SW480 (cell line): ENCODE data around the gene IMMP2L.

Source experiments
- DNase-seq: peaks from one replicate; pipeline ENCODE4 v3.0.0-alpha.2; 2016; ENCODE audit warnings: low spot score

IMMP2L gene

DNA sequence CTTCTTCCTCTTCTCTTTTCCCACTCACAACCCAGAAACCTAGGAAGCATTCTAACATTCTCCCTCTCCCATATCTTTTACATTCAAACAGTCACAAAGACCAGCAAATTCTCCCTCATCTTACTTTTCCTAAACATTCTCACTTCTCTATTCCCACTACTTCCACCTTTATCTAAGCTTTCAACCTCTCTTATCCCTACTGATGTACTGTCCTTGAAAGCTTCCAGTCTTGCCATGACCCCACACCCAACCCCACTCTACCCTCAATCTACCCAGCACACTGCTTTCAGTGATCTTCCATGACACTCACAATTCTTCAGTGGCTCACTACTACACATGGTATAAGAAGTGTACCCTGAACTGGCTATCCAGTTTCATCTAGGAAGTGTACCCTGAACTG is 5.3 kb downstream of the IMMP2L start:
- no peak for DNase-seq

DNA sequence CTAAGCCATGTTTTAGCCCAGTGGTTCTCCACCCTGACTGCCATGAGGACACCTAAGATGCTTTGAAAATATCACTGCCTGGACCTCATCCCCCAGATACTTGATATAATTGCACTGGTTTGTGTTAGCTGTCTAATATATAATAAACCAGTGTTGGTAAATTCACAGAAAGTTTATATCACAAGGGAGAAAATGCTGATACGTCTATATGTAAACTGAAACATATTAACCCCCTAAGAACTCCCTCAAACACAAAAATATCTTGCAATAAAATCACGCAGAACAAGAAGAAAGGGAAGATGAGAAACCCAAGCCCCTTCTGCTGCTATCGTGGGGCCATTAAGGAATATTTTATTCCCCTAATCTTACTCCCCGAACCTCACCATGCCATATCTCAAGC is 8.2 kb downstream of the IMMP2L start:
- no peak for DNase-seq

DNA sequence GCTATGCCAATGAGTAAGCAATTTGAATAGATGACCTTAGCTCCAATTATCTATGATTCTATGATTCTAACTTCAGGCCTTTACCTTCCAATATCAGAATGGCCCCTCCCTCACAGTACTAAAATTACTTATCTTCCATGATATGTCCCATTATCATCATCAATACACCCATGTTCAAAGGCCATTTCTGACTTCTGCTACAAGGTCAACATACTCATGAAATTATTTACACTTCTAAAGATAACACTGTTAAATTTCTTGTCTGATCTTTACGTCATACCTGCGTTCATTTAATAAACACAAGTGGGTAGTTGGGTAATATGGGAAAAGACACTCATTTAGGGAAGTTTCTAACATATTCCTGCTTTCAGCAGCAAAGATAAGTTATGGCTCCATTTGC is 21.2 kb downstream of the IMMP2L start:
- DNase-seq = no peak

DNA sequence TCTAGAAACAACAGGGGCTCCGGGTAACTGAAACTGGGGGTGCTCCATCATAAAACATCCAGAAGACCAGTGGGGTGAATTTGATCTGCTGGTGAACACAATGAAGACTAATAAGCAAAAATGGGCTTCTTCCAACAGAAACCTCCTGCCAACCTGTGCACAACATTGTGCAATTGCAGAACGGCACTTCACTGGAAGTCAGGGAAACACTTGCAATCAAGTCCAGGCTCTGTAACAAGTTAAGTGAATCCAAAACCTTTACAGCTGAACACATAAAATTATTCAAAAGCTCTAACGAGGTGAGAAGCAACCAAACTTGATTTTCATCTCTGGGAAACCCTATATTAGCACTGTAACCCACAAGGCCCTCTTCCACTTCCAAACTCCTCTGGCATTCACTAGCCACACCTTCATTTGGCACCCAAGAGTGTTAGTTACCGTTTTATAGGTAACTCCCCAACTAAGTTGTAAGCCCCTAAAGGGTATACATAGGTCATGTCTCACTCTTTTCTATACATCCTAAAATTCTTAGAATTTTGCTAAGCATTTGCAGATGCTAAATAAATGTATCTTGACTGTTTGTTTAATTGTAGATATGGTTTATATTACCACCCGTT is 22.0 kb downstream of the IMMP2L start:
- no peak for DNase-seq

DNA sequence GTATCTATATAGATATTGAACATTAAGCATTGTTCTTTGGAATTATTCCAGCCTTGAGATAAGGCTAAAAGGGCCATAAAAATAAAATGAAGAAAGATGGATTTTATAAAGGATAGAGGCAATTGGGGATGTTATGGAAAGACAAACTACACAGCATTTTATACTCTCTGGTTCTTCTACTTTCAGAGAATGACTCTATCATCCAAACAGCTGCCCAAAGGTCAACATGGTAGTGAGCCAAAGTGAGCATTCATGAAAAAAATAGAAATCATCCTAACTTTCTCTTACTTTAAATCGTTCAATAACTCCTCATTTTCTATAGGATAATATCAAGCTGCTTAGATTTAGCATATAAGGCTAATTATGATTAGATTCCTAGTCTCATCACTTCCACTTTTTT is 25.2 kb downstream of the IMMP2L start:
- no peak for DNase-seq

DNA sequence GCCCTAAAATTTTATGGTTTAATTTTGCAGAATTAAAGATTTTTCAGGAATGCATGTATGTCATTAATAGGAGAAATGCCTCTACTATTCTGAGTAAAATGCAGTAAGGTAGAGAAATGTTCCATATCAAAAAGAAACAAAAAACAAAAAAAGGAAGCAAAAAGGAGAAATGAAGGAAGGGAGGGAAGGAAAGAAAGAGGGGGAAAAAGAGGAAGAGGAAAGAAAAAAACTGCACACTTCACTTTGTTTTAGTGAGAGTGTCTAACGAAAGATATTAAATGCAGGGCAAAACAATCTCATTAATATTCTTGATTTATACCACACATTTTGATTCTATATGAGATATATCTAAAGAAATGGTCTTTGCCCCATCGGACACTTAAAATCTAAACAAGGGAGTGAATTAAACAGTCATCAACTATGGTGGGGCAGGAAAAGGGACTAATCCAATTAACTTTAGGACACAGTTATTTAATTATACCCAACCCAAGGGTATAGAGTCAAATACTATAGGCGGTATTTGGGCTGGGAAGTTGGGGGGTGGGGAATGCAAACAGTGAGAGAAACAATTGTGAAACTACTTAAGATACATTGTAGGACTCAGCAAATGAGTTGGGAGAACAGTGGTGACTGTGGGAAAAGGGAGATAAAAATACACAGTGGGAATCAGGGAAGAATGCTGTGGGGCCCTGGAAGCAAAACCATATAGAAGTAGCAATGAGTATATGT is 27.0 kb downstream of the IMMP2L start:
- DNase-seq = no peak

DNA sequence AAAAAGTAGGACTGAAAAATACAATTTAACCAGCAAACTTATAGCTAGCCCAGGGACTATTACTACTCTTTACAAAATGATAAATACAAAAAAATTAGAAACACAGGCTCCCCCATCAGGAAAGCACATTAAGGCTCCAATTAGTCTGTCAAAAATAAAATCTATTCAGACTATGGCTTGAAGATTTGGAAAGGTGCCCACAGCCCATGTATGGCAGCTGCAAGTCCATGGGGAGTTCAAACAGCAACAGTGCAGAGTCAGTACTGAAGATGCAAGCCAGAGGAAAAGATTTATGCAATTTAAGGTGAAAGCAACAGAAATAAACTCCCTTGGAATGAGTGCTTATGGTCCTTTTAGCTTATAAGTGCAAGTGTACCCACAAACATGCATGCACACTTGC is 29.7 kb downstream of the IMMP2L start:
- no peak for DNase-seq

DNA sequence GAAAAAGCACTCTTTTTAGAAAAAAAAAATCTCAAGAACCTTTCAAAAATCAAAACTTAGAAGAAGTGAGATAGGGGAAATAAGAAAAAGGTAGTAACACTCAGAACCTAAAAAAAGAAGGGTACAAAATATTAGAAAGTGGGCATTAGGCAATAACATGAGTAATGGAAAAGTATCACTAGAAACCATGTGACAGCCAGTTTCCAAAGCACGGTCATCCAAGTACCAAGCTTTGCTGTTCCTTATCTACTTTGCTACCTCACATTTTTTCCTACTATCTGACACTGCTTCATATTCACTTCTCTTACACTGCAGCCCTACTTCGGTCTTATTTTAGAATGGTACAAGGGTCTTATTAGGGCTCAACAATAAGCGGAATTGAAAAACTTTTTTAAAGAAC is 30.3 kb downstream of the IMMP2L start:
- no peak for DNase-seq

DNA sequence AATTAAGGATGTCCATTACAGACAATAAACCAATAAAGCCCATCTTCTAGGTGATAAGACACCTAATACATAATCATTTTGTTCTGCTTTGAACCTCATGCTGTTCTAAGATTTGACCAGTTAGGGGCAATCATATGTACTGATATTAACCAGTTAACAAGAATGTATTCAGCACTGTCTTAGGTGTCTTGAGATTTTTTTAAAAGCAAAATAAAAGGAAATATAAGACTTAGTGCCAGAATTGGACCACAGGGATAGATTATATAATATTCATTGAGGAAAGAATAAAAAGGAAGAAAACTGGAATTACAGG is 32.0 kb downstream of the IMMP2L start:
- no peak for DNase-seq

DNA sequence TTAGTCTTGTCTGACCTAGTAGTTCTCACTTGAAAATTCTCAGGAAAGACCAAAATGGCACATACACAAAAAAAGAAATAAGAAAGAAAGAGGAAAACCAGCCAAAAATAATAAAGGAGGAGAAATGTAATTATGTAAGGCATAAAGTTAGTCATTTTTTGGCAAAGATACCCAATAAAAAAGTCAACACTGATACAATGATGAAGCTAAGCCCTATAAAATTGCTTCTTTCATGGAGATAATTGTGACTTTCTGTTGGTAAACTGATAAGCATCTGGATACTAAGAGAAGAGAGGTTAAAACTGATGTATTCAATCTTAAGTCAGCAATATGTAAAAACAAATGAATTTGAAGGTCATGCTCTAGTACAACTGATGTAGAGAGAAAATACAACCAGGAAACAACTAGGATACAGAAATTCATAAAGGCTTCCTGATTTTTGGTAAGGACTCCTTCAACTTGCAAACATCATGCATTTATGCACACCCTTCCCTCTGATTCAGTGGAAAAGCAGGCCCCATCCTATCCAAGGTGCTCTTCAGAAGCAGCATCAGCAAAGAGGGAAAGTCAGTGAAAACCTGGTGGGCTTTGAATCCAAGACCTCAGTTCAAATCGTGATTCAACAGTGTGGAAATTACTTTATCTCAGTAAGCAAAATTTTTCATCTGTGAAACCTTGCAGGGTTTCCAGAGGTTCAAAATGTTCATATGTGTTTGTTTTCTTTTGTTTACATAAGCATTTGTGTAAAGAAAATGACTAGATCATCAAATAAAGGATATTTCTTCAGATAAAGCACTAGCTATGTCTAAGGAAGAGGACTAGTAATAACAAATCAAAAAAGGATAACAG is 32.6 kb downstream of the IMMP2L start:
- no peak for DNase-seq

DNA sequence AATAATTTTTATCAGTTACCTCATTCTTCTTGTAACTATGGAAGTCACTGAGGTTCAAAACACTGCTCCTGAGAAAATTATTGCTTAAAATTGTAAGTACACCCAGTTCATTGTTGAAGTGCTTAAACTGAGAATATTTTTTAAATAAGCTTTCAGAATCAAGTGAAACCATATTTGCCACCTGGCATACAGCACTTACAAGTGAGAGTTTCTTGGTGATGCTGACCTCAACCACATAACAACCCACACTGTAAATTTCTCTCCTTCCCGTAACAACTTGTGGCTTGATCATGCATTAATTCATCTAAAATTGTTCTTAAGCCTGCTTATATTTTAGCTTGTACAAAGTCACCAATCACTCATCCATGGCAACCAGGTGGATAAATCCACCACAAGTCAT is 34.0 kb downstream of the IMMP2L start:
- no peak for DNase-seq

DNA sequence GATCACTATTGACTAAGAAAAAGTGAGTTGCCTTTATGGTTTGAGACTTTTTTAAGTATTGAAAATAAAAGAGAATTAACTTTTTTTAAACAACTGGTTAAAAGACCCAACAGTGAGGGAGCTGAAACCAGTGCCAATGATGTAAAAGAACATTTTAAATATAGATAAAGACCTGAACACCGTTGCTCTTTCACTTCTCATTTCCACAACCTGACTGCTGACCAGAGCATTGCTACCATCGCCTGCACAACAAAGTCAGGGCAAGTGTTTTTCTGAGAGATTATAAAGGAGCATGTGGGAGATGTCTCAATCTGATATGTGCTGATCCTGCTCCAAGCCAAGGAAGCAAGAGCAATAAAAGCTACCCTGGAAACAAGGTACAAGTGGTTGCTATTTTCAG is 34.7 kb downstream of the IMMP2L start:
- DNase-seq = no peak

DNA sequence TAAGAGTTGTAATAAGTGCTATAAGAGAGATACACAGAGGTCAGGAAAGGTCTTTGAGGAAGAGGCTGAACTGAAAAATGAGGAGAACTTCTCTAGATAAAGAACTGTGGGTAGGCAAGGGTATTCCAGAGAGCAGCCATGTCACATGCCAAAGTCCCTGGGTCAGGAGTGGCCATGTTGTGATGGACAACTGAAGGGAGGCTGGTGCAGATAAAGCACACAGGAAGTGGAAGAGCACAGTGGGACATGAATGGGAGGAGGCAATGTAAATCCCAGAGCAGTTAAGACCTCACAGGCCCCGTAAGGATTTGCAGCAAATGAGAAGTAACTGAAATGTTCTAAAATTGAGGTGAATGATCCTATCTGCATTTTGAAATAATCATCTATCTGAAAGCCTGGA is 37.2 kb downstream of the IMMP2L start:
- no peak for DNase-seq

DNA sequence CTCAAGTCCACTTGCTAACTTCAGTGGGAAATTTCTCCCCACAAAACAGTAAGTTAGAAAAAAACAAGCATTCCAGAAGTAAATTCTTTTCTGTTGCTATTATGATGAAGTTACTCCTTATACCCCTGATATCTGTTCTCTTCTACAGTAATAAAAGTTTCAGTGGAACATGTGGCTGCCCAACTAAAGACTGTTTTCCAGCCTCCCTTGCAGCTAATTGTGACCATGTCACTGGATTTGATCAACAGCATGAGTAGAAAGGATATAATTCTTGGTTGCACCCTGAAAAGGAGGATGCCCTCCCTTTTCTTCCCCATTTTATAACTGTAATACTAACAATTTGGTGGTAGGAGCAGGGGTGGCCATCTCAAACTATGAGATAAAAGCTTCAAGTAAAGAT is 40.6 kb downstream of the IMMP2L start:
- DNase-seq = no peak

DNA sequence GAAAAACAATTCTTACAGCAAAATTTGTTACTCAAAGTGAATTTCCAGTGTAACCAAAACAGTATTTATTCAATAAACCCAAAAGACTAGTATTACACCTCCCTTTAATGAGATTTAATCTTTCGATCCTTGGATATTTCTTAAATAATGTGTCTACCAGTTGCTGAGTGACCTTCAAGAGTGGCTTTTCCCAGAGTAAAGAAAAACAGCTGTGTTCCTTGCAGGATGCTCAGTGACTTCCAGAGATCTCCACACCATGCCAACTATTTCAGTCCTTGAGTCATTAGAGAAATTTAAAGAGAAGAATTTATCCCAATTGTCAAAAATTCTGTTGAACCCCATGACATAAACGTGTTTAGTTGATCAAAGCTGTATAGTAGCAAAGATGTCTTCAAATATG is 44.0 kb downstream of the IMMP2L start:
- DNase-seq = no peak

DNA sequence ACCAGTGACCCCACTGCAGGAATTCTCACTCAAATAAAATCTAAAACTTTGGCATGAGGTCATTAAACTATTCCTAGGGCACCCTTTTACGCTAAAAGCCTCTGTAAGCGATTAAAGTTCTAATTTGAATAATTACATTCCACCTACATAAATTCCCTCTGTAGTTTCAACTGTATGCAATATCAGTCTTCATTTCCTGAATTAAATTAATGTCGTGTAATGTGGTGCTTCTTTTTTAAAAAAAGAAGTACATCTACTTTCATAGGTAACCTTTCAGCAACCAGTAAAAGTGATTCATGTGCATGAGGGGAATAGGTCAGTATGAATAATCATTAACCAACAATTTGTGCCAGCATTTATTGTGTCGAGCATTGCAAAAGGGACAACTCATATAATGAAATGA is 44.7 kb downstream of the IMMP2L start:
- no peak for DNase-seq

DNA sequence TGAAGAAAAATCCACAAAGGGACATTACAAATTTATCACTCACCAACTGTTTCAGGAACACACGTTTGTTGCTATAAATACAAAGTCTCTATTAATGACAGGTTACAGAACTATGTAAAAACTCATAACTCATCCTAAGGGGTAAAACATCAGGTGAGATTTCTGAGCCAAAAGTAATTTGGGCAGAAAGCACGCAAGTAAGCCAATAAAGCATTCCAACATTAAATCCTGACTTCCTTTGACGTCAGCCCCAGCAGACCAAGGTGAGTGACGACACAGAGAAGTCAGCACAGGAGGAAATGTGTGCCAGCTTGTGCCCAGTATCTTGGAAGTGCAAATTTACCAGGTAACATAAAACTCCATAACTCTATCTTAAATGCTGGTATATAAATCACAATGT is 45.7 kb downstream of the IMMP2L start:
- no peak for DNase-seq

DNA sequence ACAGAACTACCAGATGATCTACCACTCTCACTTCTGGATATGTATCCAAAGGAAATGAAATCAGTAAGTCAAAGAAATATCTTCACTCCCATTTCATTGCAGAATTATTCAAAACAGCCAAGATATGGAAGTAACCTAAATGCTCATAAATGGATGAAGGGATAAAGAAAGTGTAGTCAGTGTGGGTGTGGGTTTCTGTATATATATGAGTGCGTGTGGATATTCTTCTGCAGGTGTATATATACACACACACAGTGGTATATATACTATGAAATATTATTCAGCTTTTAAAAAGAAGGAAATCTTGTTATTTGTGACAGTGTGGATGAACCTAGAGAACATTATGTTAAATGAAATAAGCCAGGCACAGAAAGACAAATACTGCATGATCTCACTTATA is 48.7 kb downstream of the IMMP2L start:
- no peak for DNase-seq

DNA sequence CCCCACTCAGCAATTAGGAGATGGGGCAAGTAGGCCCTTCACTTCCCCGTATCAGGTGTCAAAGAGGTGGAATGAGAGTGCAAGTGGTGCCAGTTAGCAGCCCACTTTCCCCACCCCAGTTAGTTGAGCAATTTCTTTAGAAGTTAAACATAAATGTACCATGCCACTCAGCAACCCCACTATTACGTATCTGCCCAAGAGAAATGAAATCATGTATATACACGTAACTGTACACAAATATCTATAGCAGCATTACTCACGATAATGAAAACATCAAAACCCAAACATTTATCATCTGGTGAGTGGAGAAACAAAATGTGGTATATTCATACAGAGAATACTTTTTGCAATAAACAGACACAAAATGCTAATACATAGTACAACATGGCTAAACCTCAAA is 50.4 kb downstream of the IMMP2L start:
- no peak for DNase-seq

DNA sequence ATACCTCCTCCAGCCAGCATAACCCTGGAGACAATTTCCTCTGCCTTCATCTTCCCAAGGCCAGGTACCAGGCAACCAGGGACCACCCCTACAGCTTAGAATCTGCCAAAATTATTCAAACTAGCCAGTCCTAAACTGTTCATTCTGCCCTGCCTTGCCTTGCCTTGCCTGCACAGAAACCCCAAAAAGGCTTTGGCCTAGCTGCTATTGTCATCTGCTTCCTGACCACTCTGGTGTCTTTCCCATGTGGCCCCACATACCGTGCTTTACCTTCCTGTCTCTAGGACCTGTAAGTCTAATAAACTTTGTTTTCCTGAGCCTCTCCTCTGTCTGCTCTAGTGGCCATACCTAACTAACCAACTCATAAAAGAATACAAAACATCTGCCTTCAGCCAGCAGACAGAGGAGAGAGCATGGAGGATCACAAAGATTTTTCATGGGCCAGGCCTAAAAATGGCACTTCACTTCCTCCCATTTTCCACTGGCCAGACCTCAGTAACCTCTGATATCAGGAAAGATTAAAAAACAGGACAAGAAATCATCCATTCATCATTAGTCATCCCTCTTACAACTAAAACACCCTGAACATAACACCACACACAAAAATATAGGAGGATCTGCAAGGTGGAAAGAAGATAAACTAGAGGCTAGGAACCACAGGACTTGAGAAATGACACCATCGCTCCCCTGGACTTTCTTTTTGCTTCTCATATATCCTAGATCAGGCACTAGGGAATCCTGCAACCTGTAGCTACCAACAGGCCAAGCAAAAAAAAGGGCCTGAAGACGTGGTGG is 51.5 kb downstream of the IMMP2L start:
- no peak for DNase-seq

DNA sequence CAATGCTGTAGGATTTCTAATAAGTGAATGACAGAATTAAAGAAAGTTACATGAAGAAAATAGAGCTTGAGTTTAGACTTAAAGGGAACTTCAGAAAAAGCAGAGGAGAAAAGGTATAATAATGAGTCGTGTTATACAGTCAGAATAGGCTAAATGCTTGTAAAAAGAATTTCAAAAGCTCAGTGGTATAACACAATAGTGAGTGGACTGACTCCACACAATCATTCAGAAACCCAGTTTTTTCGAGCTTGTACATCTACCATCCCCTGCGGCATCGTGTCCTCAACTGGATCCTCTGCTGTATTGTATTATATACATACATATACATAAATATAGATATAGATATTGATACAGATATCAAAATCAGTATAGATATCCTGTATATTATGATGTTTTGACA is 52.2 kb downstream of the IMMP2L start:
- DNase-seq = no peak

DNA sequence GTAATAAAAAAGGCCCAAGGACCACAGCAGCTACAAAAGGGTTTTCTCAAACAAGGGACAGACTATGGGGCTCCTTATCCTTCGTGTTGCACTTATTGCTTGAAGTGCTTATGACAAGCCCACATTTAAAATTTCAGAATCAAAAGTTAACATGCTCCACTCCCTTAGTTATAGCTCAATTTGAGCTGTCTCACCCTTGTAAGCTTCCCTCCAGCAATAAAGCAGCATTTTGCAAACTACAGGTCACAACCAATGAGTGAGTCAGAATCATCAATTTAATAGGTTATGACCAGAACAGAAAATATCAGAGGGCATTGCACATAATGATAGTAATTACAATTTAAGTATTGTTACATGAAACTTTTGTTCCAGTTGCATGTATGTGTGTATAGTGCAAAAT is 53.0 kb downstream of the IMMP2L start:
- DNase-seq = no peak

DNA sequence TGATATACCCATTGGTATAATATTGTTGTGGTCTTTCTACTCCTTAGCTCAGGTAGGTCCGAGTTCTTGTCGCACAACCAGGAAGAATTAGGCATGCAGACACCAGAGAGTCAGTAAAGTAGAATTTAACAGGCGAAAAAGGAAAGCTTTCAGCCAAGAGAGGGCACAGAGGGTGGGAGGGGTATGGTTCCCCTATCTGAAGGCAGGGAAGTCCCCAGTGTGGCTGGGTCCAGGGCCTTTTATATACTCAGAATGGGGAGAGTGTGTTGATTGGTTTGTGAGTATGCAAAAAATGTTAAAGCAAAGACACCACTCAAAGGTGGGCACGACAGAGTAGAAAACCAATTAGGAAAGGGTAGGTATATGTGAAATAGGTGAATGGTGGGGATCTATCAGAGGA is 53.9 kb downstream of the IMMP2L start:
- DNase-seq = no peak
